ENCODE results near the gene SH3RF1.

Gene SH3RF1

GRCh38 chr4:169098532-169098931 lies 172.2 kb downstream of the SH3RF1 start:
- no peak for DNase-seq

- DNase-seq: no peak
Observed at GRCh38 chr4:169098054-169098497, 172.7 kb downstream of the SH3RF1 start.

- no peak for DNase-seq
Observed at GRCh38 chr4:169096221-169096620, 174.5 kb downstream of the SH3RF1 start.

GRCh38 chr4:169094656-169095231 lies 176.0 kb downstream of the SH3RF1 start:
- DNase-seq: no peak

- DNase-seq: no peak
Observed at GRCh38 chr4:169092889-169093522, 177.8 kb downstream of the SH3RF1 start.

- no peak for DNase-seq
Observed at GRCh38 chr4:169090484-169091215, 180.1 kb downstream of the SH3RF1 start.

GRCh38 chr4:169089004-169089403 lies 181.8 kb downstream of the SH3RF1 start:
- DNase-seq: no peak

GRCh38 chr4:169084954-169085353 lies 185.8 kb downstream of the SH3RF1 start:
- no peak for DNase-seq

GRCh38 chr4:169080981-169081380 lies 189.8 kb downstream of the SH3RF1 start:
- no peak for DNase-seq

- no peak for DNase-seq
Observed at GRCh38 chr4:169079942-169080827, 190.6 kb downstream of the SH3RF1 start.

GRCh38 chr4:169074117-169074516 lies 196.6 kb downstream of the SH3RF1 start:
- no peak for DNase-seq

GRCh38 chr4:169071747-169072146 lies 199.0 kb downstream of the SH3RF1 start:
- no peak for DNase-seq

GRCh38 chr4:169070895-169071218 lies 199.9 kb downstream of the SH3RF1 start:
- no peak for DNase-seq

GRCh38 chr4:169070071-169070894 lies 200.5 kb downstream of the SH3RF1 start:
- DNase-seq: no peak

- DNase-seq: no peak
Observed at GRCh38 chr4:169068423-169068822, 202.3 kb downstream of the SH3RF1 start.

GRCh38 chr4:169066934-169067333 lies 203.8 kb downstream of the SH3RF1 start:
- DNase-seq: no peak

- no peak for DNase-seq
Observed at GRCh38 chr4:169064296-169064695, 206.5 kb downstream of the SH3RF1 start.

- no peak for DNase-seq
Observed at GRCh38 chr4:169063441-169063840, 207.3 kb downstream of the SH3RF1 start.

- no peak for DNase-seq
Observed at GRCh38 chr4:169062897-169063244, 207.9 kb downstream of the SH3RF1 start.

GRCh38 chr4:169061386-169061785 lies 209.4 kb downstream of the SH3RF1 start:
- DNase-seq: no peak

- DNase-seq: no peak
Observed at GRCh38 chr4:169060391-169061091, 210.2 kb downstream of the SH3RF1 start.
